Esophagus muscularis mucosa (tissue), 4 donors: ENCODE data around the gene PLAAT4. TPM values are rescaled to one million over a fixed set of nuclear protein-coding genes. Genes with fewer than 3 reads are reported as not detected.
"Not testable (repeated sequence)": the region's sequence is repeated elsewhere in the genome, so short reads cannot be mapped to it uniquely, and the experiment has no call there.

Experiments
- DNase-seq: peaks from one replicate; pipeline ENCODE4 v3.0.0-alpha.2; 2017; ENCODE audit errors: extremely low spot score
- H3K27ac ChIP-seq, 4 donors: fragments of 200-600 bp; sonication (generic); replicated peaks in 1 of 4; 1 replicate in 3 of 4; 2 replicates in 1 of 4; pipeline ENCODE4 v1.5.1; 2016 to 2019; ENCODE audit warnings: mild to moderate bottlenecking in 1 of 4
- H3K27me3 ChIP-seq, 4 donors: fragments of 200-600 bp; sonication (generic); one replicate each; pipeline versions ENCODE4 v1.5.1 to v1.6.0; 2016 to 2019
- H3K36me3 ChIP-seq, 4 donors: fragments of 200-600 bp; sonication (generic); one replicate each; pipeline ENCODE4 v1.5.1; 2016 to 2019
- H3K4me1 ChIP-seq, 4 donors: fragments of 200-600 bp; sonication (generic); one replicate each; pipeline ENCODE4 v1.5.1; 2016 to 2019
- H3K4me3 ChIP-seq, 4 donors: fragments of 200-600 bp; sonication (generic); 1 replicate in 2 of 4; 2 replicates in 2 of 4; pipeline ENCODE4 v1.5.1; 2016 to 2019; ENCODE audit warnings: mild to moderate bottlenecking in 4 of 4, moderate library complexity in 1 of 4
- H3K9me3 ChIP-seq, 4 donors: fragments of 200-600 bp; sonication (generic); 1 replicate in 3 of 4; 2 replicates in 1 of 4; pipeline ENCODE4 v1.5.1; 2016 to 2019
- EP300 ChIP-seq: sonication (generic); formaldehyde crosslinking; IDR thresholded peaks from one replicate; pipeline ENCODE4 v1.6.1; 2017; ENCODE audit warnings: antibody characterized with exemption
- POLR2A ChIP-seq: fragments of 450-650 bp; IDR thresholded peaks from one replicate; pipeline ENCODE4 v1.6.1; 2017; ENCODE audit warnings: antibody characterized with exemption, moderate library complexity, mild to moderate bottlenecking, low read depth
- POLR2AphosphoS5 ChIP-seq, 2 donors: sonication (generic); formaldehyde crosslinking; IDR thresholded peaks; one replicate each; pipeline ENCODE4 v1.6.1; 2017; ENCODE audit warnings: antibody characterized with exemption in 2 of 2
- WGBS: methylation state at CpG from one replicate; pipeline ENCODE4 v1.1.5; 2018; 5-methylcytosine and 5-hydroxymethylcytosine counted together
- intact Hi-C: fragments of 100-400 bp; cut with DNase I; formaldehyde crosslinking; loops from one replicate; pipeline ENCODE4 v1.15.1; 2023
- total RNA-seq, 4 donors: library from RNA; depleted of rRNA; stranded (reverse); fragments of >200 nt; gene quantifications; one replicate each; pipeline versions ENCODE4 v1.1.0 to v1.2.1, GENCODE V29; 2016
- TF ChIP-seq, protein P1 (sequence below), 3 experiments: fragments of 200-600 bp in 2 of 3; fragments of 450-650 bp in 1 of 3; sonication (generic) in 2 of 3; IDR thresholded peaks; one replicate each; pipeline ENCODE4 v1.5.1; 2017 to 2019; ENCODE audit warnings: antibody characterized with exemption in 3 of 3, mild to moderate bottlenecking in 2 of 3, moderate library complexity in 1 of 3

PLAAT4 gene
- total RNA-seq, 4 donors from 2014 or later: 9.1 to 28.0 (median 20.1) TPM

DNA sequence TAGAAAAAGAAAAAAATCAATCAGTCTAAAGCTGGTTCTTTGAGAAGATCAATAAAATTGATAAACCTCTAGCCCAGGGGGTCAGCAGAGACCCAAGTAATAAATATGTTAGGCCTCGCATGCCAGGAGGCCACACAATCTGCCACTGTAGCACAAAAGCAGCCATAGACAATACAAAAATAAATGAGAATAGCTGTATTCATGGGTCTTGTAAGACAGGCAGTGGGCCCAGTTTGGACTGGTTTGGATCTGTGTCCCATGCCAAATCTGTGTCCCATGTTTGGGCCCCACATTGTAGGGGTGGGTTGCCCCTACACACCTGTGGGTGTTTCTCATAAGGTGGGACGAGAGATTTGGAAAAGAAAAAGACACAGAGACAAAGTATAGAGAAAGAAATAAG is 6.6 kb upstream of the PLAAT4 start:
- DNase-seq: no peak
- no peak overlapping the region for H3K4me3 ChIP-seq
- intact Hi-C loops: no loop called here
- WGBS: 92% methylated on average over 2 of the region's 2 CpGs
- TF ChIP-seq EP300: no peak
- no peak for TF ChIP-seq POLR2AphosphoS5 (IDR thresholded peaks at IDR 0.05)
- TF ChIP-seq, protein P1, sequence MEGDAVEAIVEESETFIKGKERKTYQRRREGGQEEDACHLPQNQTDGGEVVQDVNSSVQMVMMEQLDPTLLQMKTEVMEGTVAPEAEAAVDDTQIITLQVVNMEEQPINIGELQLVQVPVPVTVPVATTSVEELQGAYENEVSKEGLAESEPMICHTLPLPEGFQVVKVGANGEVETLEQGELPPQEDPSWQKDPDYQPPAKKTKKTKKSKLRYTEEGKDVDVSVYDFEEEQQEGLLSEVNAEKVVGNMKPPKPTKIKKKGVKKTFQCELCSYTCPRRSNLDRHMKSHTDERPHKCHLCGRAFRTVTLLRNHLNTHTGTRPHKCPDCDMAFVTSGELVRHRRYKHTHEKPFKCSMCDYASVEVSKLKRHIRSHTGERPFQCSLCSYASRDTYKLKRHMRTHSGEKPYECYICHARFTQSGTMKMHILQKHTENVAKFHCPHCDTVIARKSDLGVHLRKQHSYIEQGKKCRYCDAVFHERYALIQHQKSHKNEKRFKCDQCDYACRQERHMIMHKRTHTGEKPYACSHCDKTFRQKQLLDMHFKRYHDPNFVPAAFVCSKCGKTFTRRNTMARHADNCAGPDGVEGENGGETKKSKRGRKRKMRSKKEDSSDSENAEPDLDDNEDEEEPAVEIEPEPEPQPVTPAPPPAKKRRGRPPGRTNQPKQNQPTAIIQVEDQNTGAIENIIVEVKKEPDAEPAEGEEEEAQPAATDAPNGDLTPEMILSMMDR (IDR thresholded peaks at IDR 0.05): no peak
- no peak for TF ChIP-seq POLR2A
- H3K27ac ChIP-seq: no peak overlapping the region
- no peaks in the 10 kb centered on the region for H3K9me3 ChIP-seq
- no peaks in the 10 kb centered on the region for H3K36me3 ChIP-seq
- H3K4me1 ChIP-seq: peaks cover 0 to 7% (median 6%) of the 10 kb centered on the region in 4 donors
- H3K27me3 ChIP-seq: no peaks in the 10 kb centered on the region

DNA sequence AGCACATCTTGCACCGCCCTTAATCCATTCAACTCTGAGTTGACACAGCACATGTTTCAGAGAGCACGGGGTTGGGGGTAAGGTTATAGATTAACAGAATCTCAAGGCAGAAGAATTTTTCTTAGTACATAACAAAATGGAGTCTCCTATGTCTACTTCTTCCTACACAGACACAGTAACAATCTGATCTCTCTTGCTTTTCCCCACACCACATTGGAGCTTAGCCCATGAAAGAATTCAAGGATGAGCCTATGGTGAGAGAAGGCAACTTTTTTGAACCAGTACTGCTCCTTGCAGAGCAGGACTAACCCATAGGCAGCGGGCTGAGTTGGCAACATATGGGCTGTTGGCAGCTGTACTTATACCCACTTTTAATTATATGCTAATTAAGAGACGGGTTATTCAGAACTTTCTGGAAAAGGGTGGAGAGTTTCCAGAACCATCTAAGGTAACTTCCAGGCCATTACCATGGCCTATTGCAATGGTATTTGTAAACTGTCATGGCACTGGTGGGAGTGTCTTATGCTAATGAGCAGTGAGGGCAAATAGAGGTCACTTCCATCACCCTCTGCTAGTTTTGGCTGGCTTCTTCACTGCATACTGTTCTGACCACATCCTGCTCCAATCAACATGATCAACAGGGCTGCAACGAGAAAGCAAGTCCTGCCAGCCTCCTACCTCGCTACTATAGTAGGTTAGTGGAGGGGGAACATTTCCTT is 5.4 kb upstream of the PLAAT4 start:
- H3K27me3 ChIP-seq, DNase-seq, H3K27ac ChIP-seq, H3K4me3 ChIP-seq, H3K9me3 ChIP-seq, intact Hi-C loops, H3K36me3 ChIP-seq: not testable (repeated sequence)
- WGBS: 69% methylated on average over 4 of the region's 6 CpGs
- peaks cover 5 to 12% (median 10%) of the 10 kb centered on the region in 4 donors for H3K4me1 ChIP-seq

DNA sequence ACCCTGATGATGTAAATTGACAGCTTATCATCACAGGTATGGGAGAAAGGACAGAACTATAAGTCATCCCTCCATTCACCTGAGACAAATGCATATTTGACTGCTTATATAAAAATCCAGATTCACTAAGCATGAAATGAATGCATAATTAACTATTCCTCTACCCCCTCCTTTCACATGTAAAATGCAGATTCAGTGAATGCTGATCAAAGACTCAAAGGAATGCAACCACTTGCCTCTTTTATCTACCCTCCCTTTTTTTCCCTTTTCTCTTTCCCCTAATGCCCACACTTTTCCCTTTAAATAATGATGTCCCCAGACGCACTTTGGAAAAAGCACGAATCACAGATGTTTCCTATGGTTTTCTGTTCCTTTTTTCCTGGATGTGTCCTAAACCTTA is 4.5 kb upstream of the PLAAT4 start:
- TF ChIP-seq, protein P1 (IDR thresholded peaks at IDR 0.05): no peak
- TF ChIP-seq POLR2A: no peak
- no peak for TF ChIP-seq POLR2AphosphoS5 (IDR thresholded peaks at IDR 0.05)
- TF ChIP-seq EP300: no peak
- peaks cover 14 to 21% (median 17%) of the 10 kb centered on the region in 4 donors for H3K4me1 ChIP-seq
- WGBS: 84% methylated on average over 2 of the region's 2 CpGs
- H3K9me3 ChIP-seq: no peaks in the 10 kb centered on the region
- no peak overlapping the region for H3K4me3 ChIP-seq
- H3K27ac ChIP-seq: no peak overlapping the region
- DNase-seq: no peak
- H3K27me3 ChIP-seq: no peaks in the 10 kb centered on the region
- H3K36me3 ChIP-seq: no peaks in the 10 kb centered on the region
- intact Hi-C loops: loop anchor here (2.0 kb wide), 1 partner anchor 35 kb away; no protein-coding TSS in a partner anchor

DNA sequence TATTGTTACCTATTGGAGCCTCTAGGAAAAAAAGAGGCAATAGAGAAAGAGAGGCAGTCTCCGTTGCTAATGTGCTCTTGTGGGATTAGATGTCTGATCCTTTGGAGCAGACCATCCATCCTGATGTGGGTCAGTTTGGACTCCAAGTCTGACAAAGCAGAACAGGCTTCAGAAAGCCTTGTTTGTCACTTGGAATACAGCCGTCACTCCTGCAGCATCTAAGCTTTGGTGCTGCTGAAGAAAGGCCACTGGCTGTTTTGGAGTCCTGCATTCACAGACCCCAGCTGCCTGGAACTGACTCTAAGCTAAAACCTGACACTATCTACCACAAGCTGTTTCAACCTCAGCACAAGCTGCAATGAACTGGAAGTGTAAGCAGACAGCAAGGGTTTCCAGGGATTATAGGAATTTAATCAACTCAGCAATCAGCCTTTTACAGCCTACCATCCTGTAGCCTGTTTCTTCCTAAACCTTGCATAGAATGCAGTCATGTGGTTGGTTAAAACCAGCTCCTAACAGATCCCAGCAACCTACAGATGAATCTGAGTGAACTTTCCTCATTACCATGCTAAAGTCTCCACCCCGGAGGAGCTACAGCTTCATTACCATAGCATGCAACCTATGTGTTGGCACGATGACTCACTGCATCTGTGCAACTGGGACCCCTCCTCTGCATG is 3.7 kb upstream of the PLAAT4 start:
- TF ChIP-seq POLR2AphosphoS5 (IDR thresholded peaks at IDR 0.05): no peak
- no peak for TF ChIP-seq POLR2A
- TF ChIP-seq, protein P1 (IDR thresholded peaks at IDR 0.05): no peak
- no peak for TF ChIP-seq EP300
- Histone ChIP-seq H3K27me3 (no peaks in the 10 kb centered on the region), H3K4me1 (peaks cover 22 to 29% (median 25%) of the 10 kb centered on the region in 4 donors), H3K4me3 (no peak overlapping the region), H3K36me3 (no peaks in the 10 kb centered on the region), H3K9me3 (no peaks in the 10 kb centered on the region), H3K27ac (no peak overlapping the region)
- 73% methylated on average over 4 of the region's 4 CpGs for WGBS
- intact Hi-C loops: loop anchor here (2.0 kb wide), 1 partner anchor 36 kb away; no protein-coding TSS in a partner anchor
- no peak for DNase-seq

DNA sequence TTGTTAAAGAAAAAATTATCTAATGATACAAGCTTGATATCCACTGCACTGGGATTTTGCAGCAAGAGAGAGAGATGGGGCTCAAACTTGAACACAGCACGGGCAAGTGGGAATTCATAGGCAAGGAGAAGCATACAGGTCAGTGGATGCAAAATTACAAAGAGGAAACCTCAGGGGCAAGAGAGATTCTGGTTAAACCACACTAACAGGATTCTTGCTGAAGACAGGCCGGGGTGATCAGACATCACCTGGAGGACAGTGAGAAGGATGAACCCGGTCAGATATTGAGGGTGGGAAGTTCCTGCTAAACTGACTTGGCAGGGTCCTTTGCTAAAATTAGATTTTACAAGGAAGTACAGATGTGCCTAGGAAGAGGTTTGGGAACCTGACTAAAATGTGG is 2.5 kb upstream of the PLAAT4 start:
- Histone ChIP-seq H3K4me3 (no peak overlapping the region), H3K27ac (no peak overlapping the region), H3K9me3 (no peaks in the 10 kb centered on the region), H3K27me3 (no peaks in the 10 kb centered on the region), H3K4me1 (peaks cover 31 to 41% (median 36%) of the 10 kb centered on the region in 4 donors), H3K36me3 (no peaks in the 10 kb centered on the region)
- no peak for TF ChIP-seq POLR2AphosphoS5 (IDR thresholded peaks at IDR 0.05)
- no peak for TF ChIP-seq POLR2A
- no peak for TF ChIP-seq EP300
- TF ChIP-seq, protein P1 (IDR thresholded peaks at IDR 0.05): no peak
- intact Hi-C loops: no loop called here
- WGBS: 88% methylated on average over 3 of the region's 3 CpGs
- DNase-seq: no peak
